GM21528 (cell line): ENCODE results near the gene SLC24A3.

ENCODE experiments used
- ATAC-seq: cut with Tn5 transposase; IDR thresholded peaks from one replicate; pipeline ENCODE4 v1.9.1; 2021; ENCODE audit warnings: mild to moderate bottlenecking, moderate library complexity; ENCODE audit not compliant: unreplicated experiment, low FRiP score

The SLC24A3 gene

DNA sequence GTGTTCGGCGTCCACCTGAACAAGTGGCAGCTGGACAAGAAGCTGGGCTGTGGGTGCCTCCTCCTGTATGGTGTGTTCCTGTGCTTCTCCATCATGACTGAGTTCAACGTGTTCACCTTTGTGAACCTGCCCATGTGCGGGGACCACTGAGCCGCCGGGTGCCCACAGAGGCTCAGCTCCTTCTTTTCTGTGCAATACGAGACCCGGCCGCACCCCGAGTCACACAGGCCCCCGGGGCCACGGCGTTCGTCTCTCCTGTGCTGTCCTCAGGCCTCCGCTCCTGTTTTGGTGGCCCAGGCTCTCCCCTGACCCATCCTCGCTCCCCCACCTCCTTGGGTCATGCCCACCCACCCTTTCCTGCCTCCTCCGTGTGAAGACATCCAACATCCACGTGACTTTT is 508.5 kb downstream of the SLC24A3 start:
- no peak for ATAC-seq

- ATAC-seq = no peak
These were observed 510.6 kb downstream of the SLC24A3 start for GRCh38 chr20:19723051-19723450.

DNA sequence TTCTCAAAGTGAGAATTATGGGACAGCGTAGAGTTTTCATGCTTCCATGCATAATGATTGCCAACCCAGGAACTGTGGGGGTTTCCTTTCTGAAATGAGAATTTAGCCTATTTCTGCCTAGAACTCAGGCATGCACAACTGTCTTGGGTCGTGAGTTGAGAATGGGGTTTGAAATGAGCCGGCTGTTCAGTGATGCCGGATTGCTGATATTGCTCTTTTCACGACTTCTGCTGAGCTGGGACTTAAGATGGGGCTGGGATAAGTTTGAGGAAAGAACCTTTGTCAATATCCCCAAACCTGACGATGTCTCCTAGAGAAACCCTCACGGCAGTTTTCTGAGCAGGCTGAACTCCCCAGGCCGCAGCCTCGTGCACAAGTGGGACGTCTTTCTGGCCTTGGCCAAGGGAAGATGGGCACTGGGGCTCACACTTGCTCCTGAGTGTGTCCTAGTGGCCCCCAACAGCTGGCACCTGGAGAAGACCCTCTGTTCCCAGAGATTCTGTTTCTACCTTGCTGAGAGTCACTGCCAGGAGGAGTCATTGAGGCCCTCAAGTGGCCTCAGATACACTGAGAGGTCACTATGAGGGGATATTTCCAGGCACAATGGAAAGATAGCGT is 511.5 kb downstream of the SLC24A3 start:
- no peak for ATAC-seq

GRCh38 chr20:19725373-19725772 is 512.9 kb downstream of the SLC24A3 start:
- no peak for ATAC-seq

DNA sequence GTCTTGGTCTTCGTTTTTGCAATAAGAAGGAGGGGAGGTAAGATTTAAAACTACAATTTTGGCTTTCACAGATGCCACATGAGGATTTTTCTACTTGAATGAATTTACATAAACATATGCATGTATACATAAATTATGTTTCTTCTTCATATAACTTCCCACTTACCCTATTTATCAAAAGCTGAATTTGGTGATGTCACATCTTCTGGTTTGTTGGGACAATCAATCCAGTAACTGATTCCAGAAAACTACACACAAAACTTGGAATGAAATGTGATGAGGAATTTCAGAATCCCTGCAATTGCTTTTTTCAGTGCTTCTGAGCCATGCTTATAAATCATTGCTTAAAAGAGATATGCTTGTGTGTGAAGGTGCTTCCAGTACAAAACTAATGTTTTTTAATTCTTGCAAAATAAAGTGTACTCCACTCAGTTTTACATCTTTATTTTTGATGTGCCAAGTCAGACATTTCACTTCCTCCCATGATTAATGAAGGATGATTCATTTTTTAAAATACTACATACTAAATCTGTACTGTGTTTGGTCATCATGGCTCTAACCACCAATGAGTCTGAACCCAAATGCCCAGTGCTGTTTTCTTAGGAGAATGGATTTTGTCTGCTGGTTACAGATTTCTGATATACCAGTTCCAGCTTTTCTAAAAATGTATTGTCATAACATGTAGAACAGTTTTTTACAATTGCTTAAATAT is 513.5 kb downstream of the SLC24A3 start:
- ATAC-seq = no peak

- ATAC-seq = no peak
These were observed 514.9 kb downstream of the SLC24A3 start for GRCh38 chr20:19727251-19727847.

DNA sequence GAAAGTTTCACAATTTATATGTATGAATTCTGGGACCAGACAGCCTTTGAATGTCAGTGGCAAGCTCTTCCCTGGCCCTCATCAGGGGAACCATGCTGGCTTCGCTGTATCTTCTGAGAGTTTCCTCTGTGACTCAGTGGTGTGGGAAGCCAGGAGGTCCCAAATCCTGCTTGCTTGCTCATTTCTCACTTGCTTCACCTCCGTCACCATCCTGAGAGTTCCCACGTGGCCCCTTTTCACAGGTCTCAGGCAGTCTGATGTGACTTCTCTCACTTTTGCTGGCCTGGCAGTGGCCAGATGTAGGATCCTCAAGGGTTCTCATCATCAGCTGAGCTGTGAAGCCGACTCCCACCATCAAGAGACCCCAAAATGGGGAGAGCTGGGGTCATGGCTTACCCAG is 517.2 kb downstream of the SLC24A3 start:
- ATAC-seq = no peak

- ATAC-seq = no peak
These were observed 518.3 kb downstream of the SLC24A3 start for GRCh38 chr20:19730706-19731105.

DNA sequence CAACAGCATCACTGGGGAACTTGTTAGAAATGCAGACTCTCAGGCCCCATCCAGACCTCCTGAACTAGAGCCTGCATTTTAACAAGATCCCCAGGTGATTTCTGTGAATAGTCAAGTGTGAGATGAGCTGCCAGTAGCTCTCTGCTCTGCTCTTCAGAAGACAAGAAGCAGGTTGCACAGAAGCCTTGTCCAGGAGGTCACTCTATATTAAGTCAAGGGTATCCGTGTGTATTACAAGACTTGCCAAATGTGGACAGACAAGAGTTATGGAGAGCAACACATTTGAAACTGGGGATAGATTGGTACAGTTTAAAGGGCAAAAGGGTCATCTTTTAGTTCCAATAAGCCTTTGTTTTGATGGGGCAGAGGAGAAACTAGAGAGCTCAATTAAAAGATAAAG is 522.4 kb downstream of the SLC24A3 start:
- no peak for ATAC-seq

GRCh38 chr20:19735446-19735845 is 523.0 kb downstream of the SLC24A3 start:
- no peak for ATAC-seq

DNA sequence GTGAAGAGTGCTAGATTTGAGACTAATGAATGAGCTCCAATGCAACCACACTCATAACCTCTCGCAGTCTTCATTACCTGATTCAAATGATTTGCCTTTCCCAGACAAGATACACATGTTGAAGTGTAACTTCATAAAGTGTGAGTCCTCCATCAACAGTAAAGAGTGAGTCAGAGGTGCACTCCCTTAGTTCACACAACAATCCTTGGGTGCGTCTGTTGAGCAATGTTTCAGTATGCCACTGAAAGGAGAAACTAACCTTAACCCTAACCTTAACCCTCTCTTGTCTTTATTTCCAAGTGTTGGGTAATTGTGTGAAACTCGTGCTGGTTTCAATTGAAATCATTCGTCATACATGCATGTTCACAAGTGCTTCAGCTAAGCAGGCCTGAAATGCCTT is 524.6 kb downstream of the SLC24A3 start:
- ATAC-seq = no peak

GRCh38 chr20:19738951-19739350 is 526.5 kb downstream of the SLC24A3 start:
- ATAC-seq = no peak

DNA sequence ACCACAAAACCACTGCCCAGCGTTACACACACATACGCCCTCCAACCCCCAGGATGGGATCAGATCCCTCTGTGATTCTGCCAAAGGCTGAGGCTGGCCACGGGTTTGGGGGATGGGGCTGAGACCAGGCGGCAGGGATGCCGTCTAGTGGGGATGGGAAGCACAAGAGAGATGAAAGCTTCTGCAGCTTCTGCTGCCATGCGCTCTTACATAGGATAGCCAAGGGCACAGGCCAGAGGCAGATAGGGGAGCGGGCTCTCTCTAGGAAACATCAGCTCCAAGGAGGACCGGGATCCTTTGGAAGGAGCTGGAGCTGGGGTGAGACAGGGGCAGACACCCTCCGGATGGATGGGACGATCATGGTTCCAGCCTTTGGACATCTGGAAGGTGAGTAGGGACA is 526.9 kb downstream of the SLC24A3 start:
- ATAC-seq = no peak

GRCh38 chr20:19740512-19740911 is 528.1 kb downstream of the SLC24A3 start:
- no peak for ATAC-seq

DNA sequence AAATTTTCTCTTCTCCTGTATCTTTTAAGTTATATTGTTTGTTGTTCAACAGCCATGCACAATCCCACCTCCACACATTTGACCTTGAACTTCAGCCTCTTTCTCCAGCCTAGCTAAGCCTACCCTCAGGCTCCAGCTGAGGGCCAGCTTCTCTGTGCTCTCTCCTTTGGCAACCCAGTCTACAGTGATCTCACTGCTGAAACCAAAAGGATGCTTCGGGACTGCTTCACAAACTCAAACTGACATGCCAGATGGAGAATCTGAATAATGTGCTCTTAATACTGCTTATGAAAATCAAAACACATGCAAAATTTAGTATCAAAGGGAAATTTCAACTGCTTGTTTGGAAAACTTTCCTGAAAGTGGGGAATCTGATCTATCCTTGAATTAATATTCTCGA is 529.5 kb downstream of the SLC24A3 start:
- no peak for ATAC-seq

DNA sequence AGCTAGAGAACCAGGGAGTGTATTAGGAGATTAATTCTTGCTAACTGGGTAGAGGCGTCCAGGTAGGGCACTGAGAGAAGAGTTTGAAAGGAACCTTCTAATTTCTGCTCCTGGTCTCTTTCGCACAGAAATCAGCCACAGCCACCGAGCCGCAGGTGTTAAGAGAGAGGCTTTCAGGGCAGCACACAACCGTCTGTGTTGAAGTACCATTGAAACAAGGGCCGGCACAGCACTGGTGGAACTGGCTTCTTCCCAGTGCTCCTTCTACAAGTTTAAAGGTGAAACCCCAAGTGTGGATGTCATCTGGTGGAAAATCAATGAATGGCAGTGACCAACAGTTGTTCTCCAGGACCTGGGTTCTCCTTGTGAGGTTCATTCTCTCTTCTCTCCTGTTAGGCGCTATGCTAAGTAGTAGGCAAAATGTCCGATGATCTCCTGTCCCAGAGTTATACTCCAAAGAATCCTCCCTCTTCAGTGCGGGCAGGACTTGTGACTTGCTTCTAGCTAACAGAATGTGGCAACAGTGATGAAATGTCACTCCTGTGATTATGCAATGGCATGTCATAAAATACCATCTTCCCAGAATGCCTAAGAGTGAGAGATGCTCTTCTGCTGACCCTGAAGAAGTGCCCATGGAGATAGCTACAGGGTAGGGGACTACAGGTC is 530.7 kb downstream of the SLC24A3 start:
- no peak for ATAC-seq

- ATAC-seq = no peak
These were observed 531.2 kb downstream of the SLC24A3 start for GRCh38 chr20:19743640-19743995.

GRCh38 chr20:19745106-19745505 is 532.7 kb downstream of the SLC24A3 start:
- ATAC-seq = no peak

GRCh38 chr20:19745584-19745983 is 533.1 kb downstream of the SLC24A3 start:
- no peak for ATAC-seq

DNA sequence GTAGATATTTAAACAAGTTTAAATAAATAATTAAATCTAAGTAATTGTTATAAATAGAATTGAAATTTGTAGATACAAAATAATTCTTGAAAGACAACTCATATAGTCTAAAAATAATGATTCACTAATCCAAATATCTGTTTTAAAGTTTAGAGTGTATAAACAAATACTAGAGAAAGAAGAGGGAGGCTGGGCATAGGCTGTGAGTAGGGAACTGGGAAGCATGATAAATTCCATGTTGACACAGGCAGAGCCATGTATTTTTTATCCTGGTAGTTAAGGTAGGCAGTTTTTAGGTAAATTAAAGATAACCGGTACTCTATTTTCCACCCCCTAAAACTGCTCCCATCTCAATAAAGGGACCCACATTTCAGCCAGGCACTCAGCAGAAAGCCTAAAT is 534.0 kb downstream of the SLC24A3 start:
- ATAC-seq = no peak

DNA sequence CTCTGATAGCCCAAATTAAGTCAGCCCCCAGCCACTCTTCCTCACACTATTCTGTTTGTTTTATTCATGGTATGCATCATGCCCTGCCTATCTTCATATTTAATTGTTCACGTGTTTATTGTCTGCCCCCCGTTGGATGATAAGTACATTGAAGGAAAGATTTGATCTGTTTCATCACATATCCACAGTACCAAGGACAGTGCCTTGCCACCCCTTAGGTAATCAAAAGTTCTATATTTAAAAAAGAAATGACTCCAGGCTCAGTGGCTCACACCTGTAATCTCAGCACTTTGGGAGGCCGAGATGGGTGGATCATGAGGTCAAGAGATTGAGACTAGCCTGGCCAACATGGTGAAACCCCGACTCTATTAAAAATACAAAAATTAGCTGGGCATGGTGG is 535.5 kb downstream of the SLC24A3 start:
- ATAC-seq = no peak

- no peak for ATAC-seq
These were observed 536.2 kb downstream of the SLC24A3 start for GRCh38 chr20:19748681-19749080.
